ENCODE results near the gene CRYBB3. TPM values are rescaled to one million over a fixed set of nuclear protein-coding genes. Genes with fewer than 3 reads are reported as not detected.

CRYBB3 gene
- total RNA-seq (2022; extraction: Qiagen RNA extraction), result not detected in 5 replicates

GRCh38 chr22:25199731-25200520 is at the start of gene CRYBB3:
Gene CRYBB3, plus strand, starts transcription at chr22:25199858. Its CDS starts 1,539 bp downstream, at chr22:25201397.

DNA sequence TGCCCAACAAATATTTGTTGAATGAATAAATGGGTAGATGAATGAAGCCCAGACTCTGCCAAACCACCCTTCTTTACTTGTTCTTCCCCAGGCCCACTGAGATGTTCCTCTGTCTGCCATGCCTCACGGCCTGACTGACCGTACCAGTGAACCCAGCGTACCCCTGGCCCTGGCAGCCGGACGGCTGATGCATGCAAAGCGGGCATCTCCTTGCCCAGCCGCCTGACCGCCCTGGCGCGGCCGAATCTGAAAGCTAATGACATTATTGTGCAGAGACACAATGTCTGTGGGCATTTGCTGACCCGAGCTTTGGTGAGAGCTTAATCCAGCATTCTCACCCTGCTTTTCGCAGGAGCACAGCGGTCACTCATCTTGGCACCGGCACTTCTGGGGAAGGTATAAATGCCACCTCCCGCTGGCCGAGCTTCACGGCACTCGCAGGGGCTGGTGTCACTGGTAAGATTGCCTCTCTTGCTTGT is 19.6 kb downstream of the CRYBB3 start, which contains the start of gene CRYBB2:
Gene CRYBB2, plus strand, starts transcription at position 429 of the 479 bp plus-strand sequence. CDS start 1,791 bp downstream, outside the sequence.

Other genes with a start within 250 kb of the CRYBB3 start
- 9.4 to 14.2 TPM (median 11.0 TPM) in 5 replicates for gene KIAA1671, start 247.1 kb upstream of the CRYBB3 start, total RNA-seq (2022; extraction: Qiagen RNA extraction)
- gene CRYBB2, start 19.8 kb downstream of the CRYBB3 start, total RNA-seq (2022; extraction: Qiagen RNA extraction), result not detected in 5 replicates

All from A549 treated with Hydrocortisone at 1 μM for 4 hours (cell line).